Measurements from ENCODE around the gene MATR3.
"Not testable (repeated sequence)": the region's sequence is repeated elsewhere in the genome, so short reads cannot be mapped to it uniquely, and the experiment has no call there.

The MATR3 gene

GRCh38 chr5:139297439-139298133, 4.0 kb downstream of the MATR3 start:
- DNase-seq, result no peak

GRCh38 chr5:139298242-139298641, 4.7 kb downstream of the MATR3 start:
- DNase-seq, result no peak

GRCh38 chr5:139299486-139299885, 5.9 kb downstream of the MATR3 start:
- no peak for DNase-seq

GRCh38 chr5:139301808-139302499, 8.4 kb downstream of the MATR3 start:
- no peak for DNase-seq

GRCh38 chr5:139304391-139305324, 11.1 kb downstream of the MATR3 start:
- no peak for DNase-seq

- DNase-seq, result no peak
Observed at GRCh38 chr5:139306197-139306596, 12.7 kb downstream of the MATR3 start.

GRCh38 chr5:139306628-139307379, 13.3 kb downstream of the MATR3 start:
- no peak for DNase-seq

GRCh38 chr5:139308797-139309196, 15.3 kb downstream of the MATR3 start:
- no peak for DNase-seq

- not testable (repeated sequence) for DNase-seq
Observed at GRCh38 chr5:139310715-139311186, 17.2 kb downstream of the MATR3 start.

- no peak for DNase-seq
Observed at GRCh38 chr5:139312075-139312474, 18.5 kb downstream of the MATR3 start.

- DNase-seq, result no peak
Observed at GRCh38 chr5:139314276-139314675, 20.7 kb downstream of the MATR3 start.

GRCh38 chr5:139315056-139315615, 21.6 kb downstream of the MATR3 start:
- DNase-seq, result no peak

- DNase-seq, result peak; percentile 23
Observed at GRCh38 chr5:139335811-139336210, 42.3 kb downstream of the MATR3 start.

- DNase-seq, result no peak
Observed at GRCh38 chr5:139340051-139340450, 46.5 kb downstream of the MATR3 start.

GRCh38 chr5:139341187-139341688, 47.7 kb downstream of the MATR3 start:
- no peak for DNase-seq

GRCh38 chr5:139341689-139342422, 48.3 kb downstream of the MATR3 start, which contains the start of gene PAIP2:
Gene PAIP2, plus strand, starts transcription at chr5:139341854. Its CDS starts 21,931 bp downstream, at chr5:139363785.
- DNase-seq, result peak; percentile 98

GRCh38 chr5:139342423-139342723, 48.8 kb downstream of the MATR3 start:
- peak; percentile 87 for DNase-seq

- DNase-seq, result no peak
Observed at GRCh38 chr5:139343476-139343875, 49.9 kb downstream of the MATR3 start.

- DNase-seq, result no peak
Observed at GRCh38 chr5:139344177-139344576, 50.6 kb downstream of the MATR3 start.

- DNase-seq, result not testable (repeated sequence)
Observed at GRCh38 chr5:139345442-139345841, 51.9 kb downstream of the MATR3 start.

GRCh38 chr5:139347863-139348262, 54.3 kb downstream of the MATR3 start:
- not testable (repeated sequence) for DNase-seq

All from stimulated activated CD4-positive, alpha-beta T cell treated with anti-CD3 and anti-CD28 coated beads, Interleukin-15, amount 100 ng/mL, for 24 hours (primary cell).